Brain microvascular endothelial cell (primary cell): ENCODE data around the gene PACS1.
"Not testable (repeated sequence)": the region's sequence is repeated elsewhere in the genome, so short reads cannot be mapped to it uniquely, and the experiment has no call there.

Source experiments
- DNase-seq: peaks from one replicate; pipeline ENCODE4 v3.0.0-alpha.2; 2020
- H3K27ac ChIP-seq: fragments of 250-450 bp; sonication (Bioruptor Pico); 2 replicates; pipeline ENCODE4 v1.5.1; 2020; ENCODE audit warnings: mild to moderate bottlenecking, moderate library complexity
- H3K27me3 ChIP-seq: fragments of 250-450 bp; sonication (Bioruptor Pico); replicated peaks from 2 replicates; pipeline ENCODE4 v1.5.1; 2020; ENCODE audit warnings: mild to moderate bottlenecking
- H3K36me3 ChIP-seq: fragments of 250-450 bp; sonication (Bioruptor Pico); replicated peaks from 2 replicates; pipeline ENCODE4 v1.5.1; 2020; ENCODE audit warnings: mild to moderate bottlenecking
- H3K4me3 ChIP-seq: 2 replicates; pipeline ENCODE4 v1.5.1; 2011; ENCODE audit warnings: low read depth, mild to moderate bottlenecking, control low read depth, low read length, moderate library complexity
- in situ Hi-C: cut with HindIII; loops from 2 replicates; pipeline ENCODE4 v1.10.0; 2017; ENCODE audit warnings: low sequenced_read_pairs, low pct_ligation_motif_present
- TF ChIP-seq, protein P1 (sequence below): IDR thresholded peaks from 2 replicates; pipeline ENCODE4 v1.5.1; 2011; ENCODE audit warnings: low read depth, mild to moderate bottlenecking, moderate library complexity, low read length, control low read depth, inconsistent platforms; ENCODE audit errors: missing control alignments

The PACS1 gene

GRCh38 chr11:66112601-66113499 is 42.8 kb downstream of the PACS1 start:
- H3K4me3 ChIP-seq, result no peak overlapping the region
- TF ChIP-seq, protein P1, sequence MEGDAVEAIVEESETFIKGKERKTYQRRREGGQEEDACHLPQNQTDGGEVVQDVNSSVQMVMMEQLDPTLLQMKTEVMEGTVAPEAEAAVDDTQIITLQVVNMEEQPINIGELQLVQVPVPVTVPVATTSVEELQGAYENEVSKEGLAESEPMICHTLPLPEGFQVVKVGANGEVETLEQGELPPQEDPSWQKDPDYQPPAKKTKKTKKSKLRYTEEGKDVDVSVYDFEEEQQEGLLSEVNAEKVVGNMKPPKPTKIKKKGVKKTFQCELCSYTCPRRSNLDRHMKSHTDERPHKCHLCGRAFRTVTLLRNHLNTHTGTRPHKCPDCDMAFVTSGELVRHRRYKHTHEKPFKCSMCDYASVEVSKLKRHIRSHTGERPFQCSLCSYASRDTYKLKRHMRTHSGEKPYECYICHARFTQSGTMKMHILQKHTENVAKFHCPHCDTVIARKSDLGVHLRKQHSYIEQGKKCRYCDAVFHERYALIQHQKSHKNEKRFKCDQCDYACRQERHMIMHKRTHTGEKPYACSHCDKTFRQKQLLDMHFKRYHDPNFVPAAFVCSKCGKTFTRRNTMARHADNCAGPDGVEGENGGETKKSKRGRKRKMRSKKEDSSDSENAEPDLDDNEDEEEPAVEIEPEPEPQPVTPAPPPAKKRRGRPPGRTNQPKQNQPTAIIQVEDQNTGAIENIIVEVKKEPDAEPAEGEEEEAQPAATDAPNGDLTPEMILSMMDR, result no peak

DNA sequence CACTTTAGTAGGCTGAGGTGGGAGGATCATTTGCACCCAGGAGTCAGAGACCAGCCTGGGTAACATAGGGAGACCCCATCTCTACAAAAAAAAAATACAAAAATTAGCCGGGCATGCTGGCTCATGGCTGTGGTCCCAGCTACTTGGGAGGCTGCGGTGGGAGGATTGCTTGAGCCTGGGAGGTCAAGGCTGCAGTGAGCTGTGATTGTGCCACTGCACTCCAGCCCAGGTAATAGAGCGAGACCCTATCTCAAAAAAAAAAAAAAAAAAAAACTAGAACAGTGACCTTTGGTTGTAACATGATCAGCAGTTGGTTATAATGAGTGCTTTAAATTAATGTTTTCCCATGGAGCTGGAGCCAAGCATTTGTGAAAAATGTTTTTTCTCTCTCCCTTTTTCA is 44.9 kb downstream of the PACS1 start:
- in situ Hi-C loops, DNase-seq, H3K27me3 ChIP-seq, H3K36me3 ChIP-seq, H3K4me3 ChIP-seq: not testable (repeated sequence)
- H3K27ac ChIP-seq, result peak overlapping the region; percentile 92

More at GRCh38 chr11:66112601-66113499, 42.8 kb downstream of the PACS1 start:
- Histone ChIP-seq H3K27ac (peak overlapping the region; percentile 92), H3K36me3 (no peaks in the 10 kb centered on the region), H3K27me3 (no peaks in the 10 kb centered on the region)
- peak; percentile 84 for DNase-seq
- in situ Hi-C loops, result no loop called here

GRCh38 chr11:66115638-66116301 is 45.7 kb downstream of the PACS1 start:
- Histone ChIP-seq H3K36me3 (no peaks in the 10 kb centered on the region), H3K27me3 (no peaks in the 10 kb centered on the region), H3K4me3 (no peak overlapping the region), H3K27ac (peak overlapping the region; percentile 92)
- in situ Hi-C loops, result no loop called here
- DNase-seq, result no peak
- TF ChIP-seq, protein P1, result no peak

- no peak overlapping the region for H3K4me3 ChIP-seq
- DNase-seq, result no peak
- peak overlapping the region; percentile 92 for H3K27ac ChIP-seq
- TF ChIP-seq, protein P1, result no peak
- in situ Hi-C loops, result no loop called here
- no peaks in the 10 kb centered on the region for H3K27me3 ChIP-seq
- no peaks in the 10 kb centered on the region for H3K36me3 ChIP-seq
These were observed 46.7 kb downstream of the PACS1 start for GRCh38 chr11:66116576-66117361.

- H3K27ac ChIP-seq, result peak overlapping the region; percentile 97
- H3K4me3 ChIP-seq, result no peak overlapping the region
- DNase-seq, result no peak
- H3K36me3 ChIP-seq, result no peaks in the 10 kb centered on the region
- in situ Hi-C loops, result no loop called here
- no peaks in the 10 kb centered on the region for H3K27me3 ChIP-seq
- TF ChIP-seq, protein P1, result no peak
These were observed 48.8 kb downstream of the PACS1 start for GRCh38 chr11:66118847-66119246.
